Endothelial cell of umbilical vein (primary cell): ENCODE results near the gene TRAF3. TPM values are rescaled to one million over a fixed set of nuclear protein-coding genes. Genes with fewer than 3 reads are reported as not detected.

Source experiments
- BruUV-seq: library from RNA; stranded (reverse); fragments of 400-500 nt; replicated peaks from 2 replicates; lab custom pipeline; 2021; lab: Mats Ljungman, UMichigan
- CTCF ChIA-PET: fragments of 300-600, 350-600 bp; sonication (Branson Sonifier 250); formaldehyde crosslinking; loops from one replicate; lab custom pipeline; 2021; ENCODE audit warnings: antibody characterized with exemption, inconsistent platforms; lab: Charles Lee
- POLR2A ChIA-PET: fragments of 300-600, 350-600 bp; sonication (Branson Sonifier 250); formaldehyde crosslinking; loops from one replicate; lab custom pipeline; 2021; ENCODE audit warnings: antibody characterized with exemption, inconsistent platforms; lab: Charles Lee
- DNase-seq: peaks from one replicate; pipeline ENCODE4 v3.0.0-alpha.2; 2011; ENCODE audit warnings: low read depth, low spot score
- FAIRE-seq: peaks from 2 replicates; lab custom pipeline; 2011; peaks lifted over from hg19 to GRCh38; lab: Jason Lieb, UNC
- H2AFZ ChIP-seq: 2 replicates; pipeline ENCODE4 v1.6.0; 2012; ENCODE audit warnings: low read depth, low read length, control low read depth, inconsistent platforms
- H3K27ac ChIP-seq: 2 replicates; pipeline ENCODE4 v1.5.1; 2011; ENCODE audit warnings: low read depth, mild to moderate bottlenecking, control low read depth, low read length, moderate library complexity; ENCODE audit not compliant: insufficient read depth
- H3K27me3 ChIP-seq, 2 experiments: 2 replicates each; pipeline versions ENCODE4 v1.6.0 to v1.6.1; 2011; ENCODE audit warnings: low read length in 2 of 2, mixed read lengths in 1 of 2; ENCODE audit not compliant: control insufficient read depth in 2 of 2, insufficient read depth in 2 of 2
- H3K36me3 ChIP-seq, 2 experiments: 2 replicates in 1 of 2; 3 replicates in 1 of 2; pipeline ENCODE4 v1.5.1; 2011; ENCODE audit warnings: low read length in 2 of 2, mild to moderate bottlenecking in 1 of 2, moderate library complexity in 1 of 2; ENCODE audit not compliant: control insufficient read depth in 2 of 2, insufficient read depth in 2 of 2; ENCODE audit errors: extremely low read depth in 1 of 2
- H3K4me1 ChIP-seq: 3 replicates; pipeline ENCODE4 v1.5.1; 2011; ENCODE audit warnings: mild to moderate bottlenecking, low read length; ENCODE audit not compliant: control insufficient read depth, insufficient read depth; ENCODE audit errors: extremely low read depth
- H3K4me2 ChIP-seq: 2 replicates; pipeline ENCODE4 v1.6.1; 2011; ENCODE audit warnings: low read length, control low read depth, mixed read lengths; ENCODE audit not compliant: insufficient read depth
- H3K4me3 ChIP-seq, 3 experiments: fragments of 200-600 bp in 1 of 3; sonication (generic), shearing (Covaris generic) in 1 of 3; replicated peaks in 1 of 3; 2 replicates each; pipeline ENCODE4 v1.5.1; 2011 to 2016; ENCODE audit warnings: control low read depth in 3 of 3, low read length in 3 of 3, mild to moderate bottlenecking in 2 of 3, inconsistent platforms in 1 of 3, low read depth in 1 of 3, moderate library complexity in 1 of 3; ENCODE audit not compliant: insufficient read depth in 1 of 3
- H3K79me2 ChIP-seq: 2 replicates; pipeline ENCODE4 v1.6.0; 2012; ENCODE audit warnings: low read length, inconsistent platforms; ENCODE audit not compliant: control insufficient read depth, insufficient read depth
- H3K9ac ChIP-seq: replicated peaks from 2 replicates; pipeline ENCODE3; 2011; ENCODE audit warnings: low read length, control low read depth; ENCODE audit not compliant: insufficient read depth; ENCODE audit errors: extremely low read depth
- H3K9me1 ChIP-seq: replicated peaks from 3 replicates; pipeline ENCODE4 v1.6.0; 2011; ENCODE audit warnings: mild to moderate bottlenecking, low read length; ENCODE audit not compliant: control insufficient read depth, insufficient read depth; ENCODE audit errors: extremely low read depth
- H3K9me3 ChIP-seq: replicated peaks from 2 replicates; pipeline ENCODE4 v1.5.1; 2012; ENCODE audit warnings: low read length, inconsistent platforms; ENCODE audit not compliant: control insufficient read depth, insufficient read depth
- H4K20me1 ChIP-seq: replicated peaks from 2 replicates; pipeline ENCODE3; 2011; ENCODE audit warnings: mild to moderate bottlenecking, low read length; ENCODE audit not compliant: control insufficient read depth, insufficient read depth; ENCODE audit errors: extremely low read depth
- CTCF ChIP-seq, 2 donors: IDR thresholded peaks; 1 replicate in 1 of 2; 2 replicates in 1 of 2; pipeline ENCODE4 v1.5.1; 2011; ENCODE audit warnings: low read length in 2 of 2, mild to moderate bottlenecking in 2 of 2, moderate library complexity in 2 of 2, control low read depth in 1 of 2, inconsistent platforms in 1 of 2, low read depth in 1 of 2; ENCODE audit not compliant: insufficient read depth in 1 of 2; ENCODE audit errors: extremely low read depth in 1 of 2
- EZH2 ChIP-seq: IDR thresholded peaks from 2 replicates; pipeline ENCODE4 v1.6.1; 2012; ENCODE audit warnings: borderline replicate concordance, low read depth, mild to moderate bottlenecking, moderate library complexity, low read length, inconsistent platforms; ENCODE audit not compliant: severe bottlenecking
- FOS ChIP-seq: IDR thresholded peaks from 2 replicates; pipeline ENCODE4 v1.6.1; 2011; ENCODE audit warnings: mild to moderate bottlenecking, low read length, moderate library complexity, borderline replicate concordance; ENCODE audit not compliant: insufficient read depth
- GATA2 ChIP-seq: IDR thresholded peaks from 2 replicates; pipeline ENCODE4 v1.7.0; 2011; ENCODE audit warnings: low read depth, mild to moderate bottlenecking, moderate library complexity, mixed read lengths, low read length; ENCODE audit not compliant: insufficient read length, insufficient read depth
- JUN ChIP-seq: IDR thresholded peaks from 2 replicates; pipeline ENCODE4 v1.6.1; 2011; ENCODE audit warnings: borderline replicate concordance, low read depth; ENCODE audit not compliant: insufficient read length, insufficient read depth
- MAX ChIP-seq: IDR thresholded peaks from 2 replicates; pipeline ENCODE4 v1.6.1; 2011; ENCODE audit not compliant: insufficient read depth, insufficient read length
- MYC ChIP-seq: IDR thresholded peaks from one replicate; pipeline ENCODE4 v1.6.1; 2011; ENCODE audit warnings: mild to moderate bottlenecking, low read depth, low read length
- POLR2A ChIP-seq: IDR thresholded peaks from 2 replicates; pipeline ENCODE4 v1.6.1; 2012; ENCODE audit warnings: low read depth, mild to moderate bottlenecking, control low read depth, low read length
- POLR2AphosphoS5 ChIP-seq: IDR thresholded peaks from 2 replicates; pipeline ENCODE4 v1.6.1; 2012; ENCODE audit warnings: low read depth, mild to moderate bottlenecking, control low read depth, low read length, moderate library complexity; ENCODE audit not compliant: insufficient read depth
- dilution Hi-C: fragments of 300-500 bp; cut with MboI; formaldehyde crosslinking; loops from one replicate; pipeline ENCODE4 v1.15.0; 2019; ENCODE audit warnings: low sequenced_read_pairs; ENCODE audit not compliant: extremely low pct_ligation_motif_present
- intact Hi-C: fragments of 100-400 bp; cut with micrococcal nuclease; formaldehyde crosslinking; loops from one replicate; pipeline ENCODE4 v1.10.0; 2022
- polyA plus RNA-seq, 4 experiments: library from polyadenylated mRNA; depleted of rRNA in 3 of 4; stranded (reverse) in 3 of 4; unstranded in 1 of 4; fragments of >200 nt; gene quantifications; 2 replicates each; pipeline versions ENCODE4 v1.2.1 to v1.2.3, GENCODE V29; 2011 to 2012; ENCODE audit warnings: missing spikeins in 1 of 4
- total RNA-seq: library from RNA; stranded (reverse); gene quantifications from 2 replicates; pipeline ENCODE4 v1.2.3, GENCODE V29; 2021

TRAF3 gene
- total and polyA plus RNA-seq, 2 donors (not counting 3 experiments of a cell fraction or from before 2014, with no cell fraction given), result 14.4 to 27.6 TPM

DNA sequence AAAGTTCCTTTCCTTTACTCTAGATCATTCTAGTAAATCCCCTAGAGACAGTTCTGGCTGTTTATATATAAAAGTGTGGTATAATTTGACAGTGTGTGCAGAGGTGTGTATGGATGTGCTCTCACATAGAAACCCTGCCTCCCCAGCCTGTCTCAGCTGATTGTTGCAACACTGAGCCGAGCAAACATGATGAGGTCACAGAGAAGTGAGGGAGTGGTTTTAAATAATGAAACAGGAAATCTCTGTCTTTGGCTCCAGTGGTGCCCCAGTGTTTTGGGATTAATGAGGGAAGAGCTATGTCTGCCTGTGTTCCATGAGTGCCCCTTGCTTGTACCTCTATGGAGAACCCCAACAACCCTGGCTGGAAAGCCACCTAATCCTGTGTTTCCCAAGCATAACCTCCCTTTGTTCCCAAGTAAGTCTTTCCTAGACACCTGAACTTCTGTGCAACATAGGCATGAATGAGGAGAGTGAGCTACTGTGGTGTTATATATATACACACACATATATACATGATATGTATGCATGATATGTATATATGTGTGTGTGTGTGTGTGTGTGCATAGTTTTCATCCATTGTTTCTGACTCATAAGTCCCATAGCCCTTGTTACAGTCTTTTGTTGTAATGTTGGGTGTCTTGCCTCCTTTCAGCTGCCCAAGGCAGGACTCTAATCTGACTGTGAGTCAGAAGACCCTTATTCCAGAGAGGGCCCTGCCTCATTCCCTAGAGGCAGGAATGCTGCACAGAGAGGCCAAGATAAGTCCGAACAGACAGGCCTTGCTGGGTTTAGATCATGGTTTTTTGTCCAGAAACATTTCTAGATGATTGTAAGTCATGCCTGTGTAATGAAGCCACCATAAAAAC, 18.0 kb downstream of the TRAF3 start:
- Histone ChIP-seq H3K9me1 (no peaks in the 10 kb centered on the region), H3K4me3 (no peak overlapping the region), H3K9ac (peak overlapping the region; percentile 56), H4K20me1 (no peaks in the 10 kb centered on the region), H3K36me3 (no peaks in the 10 kb centered on the region), H3K27me3 (no peaks in the 10 kb centered on the region), H2AFZ (peak overlapping the region; percentile 70), H3K9me3 (no peaks in the 10 kb centered on the region), H3K27ac (peak overlapping the region; percentile 83), H3K4me2 (peak overlapping the region; percentile 59), H3K79me2 (peaks cover 65% of the 10 kb centered on the region), H3K4me1 (peaks cover 6% of the 10 kb centered on the region)
- CTCF ChIA-PET, result interaction anchor here (1.0 to 1.6 kb wide), 2 partner anchors 20 to 101 kb away, joined by 5 to 6 read pairs; no protein-coding TSS in a partner anchor
- intact Hi-C loops (no loop called here), dilution Hi-C loops (no loop called here)
- FAIRE-seq (peak; percentile 94), DNase-seq (peak; percentile 75)
- TF ChIP-seq FOS (peak; percentile 34), POLR2A (no peak), MYC (no peak), JUN (peak; percentile 29), GATA2 (no peak), MAX (no peak), EZH2 (no peak), CTCF (IDR thresholded peaks at IDR 0.05; ENCODE audit: extremely low read depth in 1 of 2, insufficient read depth in 1 of 2, low read depth in 1 of 2, low read length in 2 of 2) (peak in 1 of 2 donors; percentile 4), POLR2AphosphoS5 (no peak)
- POLR2A ChIA-PET, result no interaction called here
- BruUV-seq, result no TSS peak
